Measurements from ENCODE around the gene CACFD1. TPM values are rescaled to one million over a fixed set of nuclear protein-coding genes. Genes with fewer than 3 reads are reported as not detected.
A peak's percentile ranks its signal among the peaks of the same experiment; 100 is the strongest.

The CACFD1 gene
- total RNA-seq, 2 experiments from 2014 or later = 1.3 to 1.4 TPM

DNA sequence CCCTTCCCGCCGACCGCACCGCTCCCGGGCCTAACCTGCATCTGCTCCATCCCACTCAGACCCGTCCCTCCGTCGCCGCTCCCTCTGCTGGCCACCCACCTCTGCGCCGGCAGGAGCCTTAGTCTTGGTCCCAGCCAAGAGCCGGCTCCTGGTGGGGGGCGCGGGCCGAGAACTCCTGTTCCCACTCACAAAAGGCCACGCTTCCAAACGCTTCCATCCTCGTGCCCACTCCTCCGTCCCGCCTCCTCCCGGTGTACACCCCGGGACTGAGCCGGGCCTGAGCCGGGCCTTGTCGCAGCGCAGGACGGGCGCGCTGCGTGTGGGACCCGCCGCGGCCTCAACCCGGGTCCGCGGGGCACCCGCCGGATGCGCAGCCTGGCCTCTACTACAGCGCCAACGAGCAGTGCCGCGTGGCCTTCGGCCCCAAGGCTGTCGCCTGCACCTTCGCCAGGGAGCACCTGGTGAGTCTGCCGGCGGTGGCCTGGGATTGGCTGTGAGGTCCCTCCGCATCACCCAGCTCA lies 30.1 kb upstream of the CACFD1 start:
- POLR2A ChIA-PET = no interaction called here
- Mint-ChIP-seq H3K4me3 (no peak overlapping the region), H3K36me3 (ENCODE audit: low read depth) (no peaks in the 10 kb centered on the region), H3K27me3 (peaks cover 23% of the 10 kb centered on the region), H3K27ac (no peak overlapping the region), H3K9me3 (no peaks in the 10 kb centered on the region), H3K4me1 (ENCODE audit: low read depth) (peaks cover 3% of the 10 kb centered on the region)
- intact Hi-C loops (cut with micrococcal nuclease) = no loop called here
- CTCF ChIA-PET = no interaction called here
- peak; percentile 20 for DNase-seq
- ATAC-seq = peak; percentile 56
- TF ChIP-seq CTCF (IDR thresholded peaks at IDR 0.05) = no peak

DNA sequence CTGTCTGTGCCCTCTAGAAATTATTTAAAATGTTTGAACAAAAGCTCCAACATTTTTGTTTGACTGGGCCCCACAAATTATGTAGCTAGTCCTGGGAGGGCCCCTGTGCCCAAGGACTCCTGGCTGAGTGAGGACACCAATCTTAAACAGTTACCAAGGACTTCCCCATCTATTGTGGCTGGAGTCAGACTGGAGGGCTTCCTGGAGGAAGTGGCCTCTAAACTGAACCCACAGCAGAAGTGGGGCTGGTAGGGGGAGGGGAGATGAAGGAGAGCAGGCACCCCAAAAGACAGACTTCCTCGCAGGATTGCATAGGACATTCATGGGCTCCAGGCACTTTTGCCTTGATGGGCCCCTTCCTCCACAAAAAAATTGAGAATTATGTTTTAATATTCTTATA lies 29.5 kb upstream of the CACFD1 start:
- Mint-ChIP-seq H3K27me3 (peaks cover 20% of the 10 kb centered on the region), H3K4me3 (no peak overlapping the region), H3K4me1 (ENCODE audit: low read depth) (peaks cover 3% of the 10 kb centered on the region), H3K27ac (no peak overlapping the region), H3K36me3 (ENCODE audit: low read depth) (no peaks in the 10 kb centered on the region), H3K9me3 (no peaks in the 10 kb centered on the region)
- intact Hi-C loops (cut with micrococcal nuclease) = no loop called here
- DNase-seq (no peak), ATAC-seq (no peak)
- ChIA-PET POLR2A (no interaction called here), CTCF (no interaction called here)
- TF ChIP-seq CTCF (IDR thresholded peaks at IDR 0.05) = no peak

DNA sequence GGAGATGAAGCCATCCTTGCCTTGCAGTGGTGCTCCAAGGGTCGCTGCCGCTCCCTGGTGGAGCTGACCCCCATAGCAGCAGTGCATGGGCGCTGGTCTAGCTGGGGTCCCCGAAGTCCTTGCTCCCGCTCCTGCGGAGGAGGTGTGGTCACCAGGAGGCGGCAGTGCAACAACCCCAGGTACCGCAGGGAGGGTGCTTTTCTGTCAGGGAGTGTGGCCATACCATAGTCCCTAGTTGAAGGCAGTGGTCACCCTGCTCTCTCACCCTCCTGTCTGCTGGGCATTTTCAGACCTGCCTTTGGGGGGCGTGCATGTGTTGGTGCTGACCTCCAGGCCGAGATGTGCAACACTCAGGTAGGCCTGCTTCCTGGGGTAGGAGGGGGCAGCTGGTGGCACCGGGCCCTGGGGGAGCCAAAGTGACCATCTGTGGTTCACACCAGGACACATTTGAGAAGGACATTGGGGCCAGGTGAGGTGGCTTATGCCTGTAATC lies 26.4 kb upstream of the CACFD1 start:
- DNase-seq = no peak
- peaks cover 3% of the 10 kb centered on the region for H3K27me3 Mint-ChIP-seq
- TF ChIP-seq CTCF (IDR thresholded peaks at IDR 0.05) = no peak
- CTCF ChIA-PET = no interaction called here
- no peak for ATAC-seq
- H3K4me1 Mint-ChIP-seq (ENCODE audit: low read depth) = no peaks in the 10 kb centered on the region
- H3K9me3 Mint-ChIP-seq = no peaks in the 10 kb centered on the region
- no peak overlapping the region for H3K27ac Mint-ChIP-seq
- H3K36me3 Mint-ChIP-seq (ENCODE audit: low read depth) = no peaks in the 10 kb centered on the region
- POLR2A ChIA-PET = no interaction called here
- no peak overlapping the region for H3K4me3 Mint-ChIP-seq
- intact Hi-C loops (cut with micrococcal nuclease) = no loop called here

- intact Hi-C loops (cut with micrococcal nuclease) = no loop called here
- Mint-ChIP-seq H3K27me3 (no peaks in the 10 kb centered on the region), H3K36me3 (ENCODE audit: low read depth) (no peaks in the 10 kb centered on the region), H3K27ac (no peak overlapping the region), H3K4me3 (no peak overlapping the region), H3K4me1 (ENCODE audit: low read depth) (peaks cover 5% of the 10 kb centered on the region), H3K9me3 (no peaks in the 10 kb centered on the region)
- no peak for ATAC-seq
- POLR2A ChIA-PET = no interaction called here
- CTCF ChIA-PET = no interaction called here
- no peak for DNase-seq
- no peak for TF ChIP-seq CTCF (IDR thresholded peaks at IDR 0.05)
These were observed 23.1 kb upstream of the CACFD1 start for GRCh38 chr9:133436681-133437080.

GRCh38 chr9:133437753-133438531 lies 21.8 kb upstream of the CACFD1 start:
- DNase-seq (no peak), ATAC-seq (no peak)
- intact Hi-C loops (cut with micrococcal nuclease) = no loop called here
- Mint-ChIP-seq H3K27me3 (no peaks in the 10 kb centered on the region), H3K36me3 (ENCODE audit: low read depth) (no peaks in the 10 kb centered on the region), H3K4me3 (no peak overlapping the region), H3K9me3 (no peaks in the 10 kb centered on the region), H3K4me1 (ENCODE audit: low read depth) (peaks cover 5% of the 10 kb centered on the region), H3K27ac (no peak overlapping the region)
- CTCF ChIA-PET = no interaction called here
- no peak for TF ChIP-seq CTCF (IDR thresholded peaks at IDR 0.05)
- POLR2A ChIA-PET = no interaction called here

All from activated CD8-positive, alpha-beta T cell treated with anti-CD3 and anti-CD28 coated beads for 36 hours (primary cell).